Amniotic stem cell (primary cell): Measurements from ENCODE around the gene IFITM1.
"Not testable (repeated sequence)": the region's sequence is repeated elsewhere in the genome, so short reads cannot be mapped to it uniquely, and the experiment has no call there.

Source experiments
- DNase-seq: peaks from one replicate; lab custom pipeline; 2025; lab: John Stamatoyannopoulos, UW

The IFITM1 gene

GRCh38 chr11:313787-314553 lies at the start of gene IFITM1:
TSS of gene IFITM1 (plus strand) at chr11:314040. CDS start at chr11:314171, 131 bp downstream.
- DNase-seq: peak; percentile 37

GRCh38 chr11:266676-267439 lies 47.0 kb upstream of the IFITM1 start:
- DNase-seq: no peak

- DNase-seq: no peak
Observed at GRCh38 chr11:267491-267994, 46.3 kb upstream of the IFITM1 start.

GRCh38 chr11:268716-269145 lies 45.1 kb upstream of the IFITM1 start:
- DNase-seq: not testable (repeated sequence)

- DNase-seq: no peak
Observed at GRCh38 chr11:269146-269890, 44.5 kb upstream of the IFITM1 start.

GRCh38 chr11:270451-271318 lies 43.2 kb upstream of the IFITM1 start:
- DNase-seq: no peak

- no peak for DNase-seq
Observed at GRCh38 chr11:271319-271715, 42.5 kb upstream of the IFITM1 start.

GRCh38 chr11:272195-272930 lies 41.5 kb upstream of the IFITM1 start:
- DNase-seq: no peak

- DNase-seq: no peak
Observed at GRCh38 chr11:272931-273198, 41.0 kb upstream of the IFITM1 start.

- DNase-seq: no peak
Observed at GRCh38 chr11:276219-276618, 37.6 kb upstream of the IFITM1 start.

- DNase-seq: no peak
Observed at GRCh38 chr11:278001-278951, 35.6 kb upstream of the IFITM1 start, which contains the start of gene NLRP6. TSS of gene NLRP6 (plus strand) at chr11:278407. CDS start at chr11:278570, 163 bp downstream.

GRCh38 chr11:279040-279965 lies 34.5 kb upstream of the IFITM1 start:
- DNase-seq: no peak

GRCh38 chr11:279966-280705 lies 33.7 kb upstream of the IFITM1 start:
- no peak for DNase-seq

- DNase-seq: no peak
Observed at GRCh38 chr11:280706-281485, 32.9 kb upstream of the IFITM1 start.

- DNase-seq: no peak
Observed at GRCh38 chr11:281486-282161, 32.2 kb upstream of the IFITM1 start.

GRCh38 chr11:282171-282570 lies 31.7 kb upstream of the IFITM1 start:
- DNase-seq: no peak
